ENCODE data around the gene CLSTN2.

CLSTN2 gene

GRCh38 chr3:139944256-139944910 is 9.4 kb downstream of the CLSTN2 start:
- no peak for DNase-seq

- DNase-seq, result no peak
These were observed 10.4 kb downstream of the CLSTN2 start for GRCh38 chr3:139945386-139945785.

GRCh38 chr3:139945942-139946341 is 11.0 kb downstream of the CLSTN2 start:
- DNase-seq, result no peak

GRCh38 chr3:139948467-139948866 is 13.5 kb downstream of the CLSTN2 start:
- no peak for DNase-seq

GRCh38 chr3:139948898-139949297 is 13.9 kb downstream of the CLSTN2 start:
- DNase-seq, result no peak

GRCh38 chr3:139953131-139953910 is 18.3 kb downstream of the CLSTN2 start:
- no peak for DNase-seq

- no peak for DNase-seq
These were observed 19.3 kb downstream of the CLSTN2 start for GRCh38 chr3:139954146-139954860.

GRCh38 chr3:139957844-139958243 is 22.9 kb downstream of the CLSTN2 start:
- DNase-seq, result no peak

GRCh38 chr3:139969386-139969785 is 34.4 kb downstream of the CLSTN2 start:
- DNase-seq, result no peak

- no peak for DNase-seq
These were observed 35.5 kb downstream of the CLSTN2 start for GRCh38 chr3:139970526-139970925.

- DNase-seq, result no peak
These were observed 39.9 kb downstream of the CLSTN2 start for GRCh38 chr3:139974809-139975425.

- no peak for DNase-seq
These were observed 40.8 kb downstream of the CLSTN2 start for GRCh38 chr3:139975594-139976365.

- DNase-seq, result no peak
These were observed 44.0 kb downstream of the CLSTN2 start for GRCh38 chr3:139978966-139979365.

GRCh38 chr3:139979991-139980390 is 45.0 kb downstream of the CLSTN2 start:
- no peak for DNase-seq

GRCh38 chr3:139982404-139982803 is 47.4 kb downstream of the CLSTN2 start:
- DNase-seq, result no peak

- DNase-seq, result no peak
These were observed 50.6 kb downstream of the CLSTN2 start for GRCh38 chr3:139985576-139985975.

GRCh38 chr3:139987908-139988307 is 52.9 kb downstream of the CLSTN2 start:
- no peak for DNase-seq

- DNase-seq, result no peak
These were observed 53.6 kb downstream of the CLSTN2 start for GRCh38 chr3:139988472-139989156.

- DNase-seq, result no peak
These were observed 59.9 kb downstream of the CLSTN2 start for GRCh38 chr3:139994891-139995290.

GRCh38 chr3:140004271-140004670 is 69.3 kb downstream of the CLSTN2 start:
- DNase-seq, result no peak

- DNase-seq, result no peak
These were observed 71.3 kb downstream of the CLSTN2 start for GRCh38 chr3:140006331-140006730.

GRCh38 chr3:140007081-140007480 is 72.1 kb downstream of the CLSTN2 start:
- DNase-seq, result no peak

Data from SW 1271 (cell line).